DOHH2 (cell line): ENCODE data around the gene ZRANB3.

Experiments
- EZH2phosphoT487 ChIP-seq: fragments of 200-600 bp; sonication (generic); IDR thresholded peaks from 2 replicates; pipeline ENCODE4 v1.6.1; 2017; ENCODE audit warnings: borderline replicate concordance, mild to moderate bottlenecking, antibody characterized with exemption, low read length, moderate library complexity, mixed read lengths
- TF ChIP-seq, protein P1 (sequence below): fragments of 200-600 bp; sonication (generic); IDR thresholded peaks from one replicate; pipeline ENCODE4 v1.5.1; 2014; ENCODE audit warnings: antibody characterized with exemption, mild to moderate bottlenecking, low read depth, low read length; ENCODE audit not compliant: poor library complexity, severe bottlenecking

DNA sequence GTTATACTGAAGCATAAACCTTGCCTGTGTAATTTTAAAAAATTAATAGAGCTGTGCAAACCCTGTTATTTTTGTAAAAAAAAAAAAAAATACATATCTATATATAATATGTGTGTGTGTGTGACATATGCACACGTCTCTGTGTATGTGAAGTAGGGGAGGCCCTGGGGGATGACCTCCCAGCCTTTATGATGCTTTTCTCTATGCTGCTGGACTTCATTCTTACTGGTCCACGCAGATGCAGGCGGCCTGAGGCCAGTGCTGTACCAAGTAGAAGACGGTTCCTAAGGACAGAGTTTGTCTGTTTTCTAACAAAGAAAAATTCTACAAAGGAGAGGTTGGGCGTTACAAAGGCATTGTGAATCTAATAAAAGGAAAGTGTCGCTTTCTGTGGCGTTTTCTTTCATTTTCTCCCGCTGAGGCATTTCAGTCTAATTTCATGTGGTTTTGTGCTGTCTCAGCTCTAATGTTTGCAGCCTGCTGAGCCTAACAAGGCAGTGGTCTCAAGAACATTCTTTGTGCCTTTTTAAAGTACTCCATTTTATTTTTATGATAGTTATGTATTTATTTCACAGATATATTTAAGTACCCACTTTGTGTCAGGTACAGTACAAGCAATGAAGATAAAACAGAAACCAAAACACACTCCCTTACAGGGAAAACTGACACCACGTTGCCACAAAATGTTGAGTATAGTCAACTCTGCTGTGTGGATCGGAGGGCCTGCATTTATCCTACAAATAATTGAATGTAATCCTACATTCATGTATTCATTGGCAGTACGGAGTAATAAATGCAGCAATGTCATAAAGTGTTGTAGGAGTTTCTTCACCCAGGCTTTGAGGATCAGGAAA, 360.9 kb downstream of the ZRANB3 start:
- TF ChIP-seq, protein P1, sequence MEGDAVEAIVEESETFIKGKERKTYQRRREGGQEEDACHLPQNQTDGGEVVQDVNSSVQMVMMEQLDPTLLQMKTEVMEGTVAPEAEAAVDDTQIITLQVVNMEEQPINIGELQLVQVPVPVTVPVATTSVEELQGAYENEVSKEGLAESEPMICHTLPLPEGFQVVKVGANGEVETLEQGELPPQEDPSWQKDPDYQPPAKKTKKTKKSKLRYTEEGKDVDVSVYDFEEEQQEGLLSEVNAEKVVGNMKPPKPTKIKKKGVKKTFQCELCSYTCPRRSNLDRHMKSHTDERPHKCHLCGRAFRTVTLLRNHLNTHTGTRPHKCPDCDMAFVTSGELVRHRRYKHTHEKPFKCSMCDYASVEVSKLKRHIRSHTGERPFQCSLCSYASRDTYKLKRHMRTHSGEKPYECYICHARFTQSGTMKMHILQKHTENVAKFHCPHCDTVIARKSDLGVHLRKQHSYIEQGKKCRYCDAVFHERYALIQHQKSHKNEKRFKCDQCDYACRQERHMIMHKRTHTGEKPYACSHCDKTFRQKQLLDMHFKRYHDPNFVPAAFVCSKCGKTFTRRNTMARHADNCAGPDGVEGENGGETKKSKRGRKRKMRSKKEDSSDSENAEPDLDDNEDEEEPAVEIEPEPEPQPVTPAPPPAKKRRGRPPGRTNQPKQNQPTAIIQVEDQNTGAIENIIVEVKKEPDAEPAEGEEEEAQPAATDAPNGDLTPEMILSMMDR, result no peak
- no peak for TF ChIP-seq EZH2phosphoT487
